Tibial nerve (tissue), 4 donors: ENCODE results near the gene TRMT61A. TPM values are rescaled to one million over a fixed set of nuclear protein-coding genes. Genes with fewer than 3 reads are reported as not detected.
A peak's percentile ranks its signal among the peaks of the same experiment; 100 is the strongest.

Source experiments
- DNase-seq, 2 donors: peaks; one replicate each; pipeline ENCODE4 v3.0.0-alpha.2; 2019; ENCODE audit warnings: low spot score in 2 of 2
- H3K27ac ChIP-seq, 4 donors: fragments of 200-600 bp; sonication (generic) in 3 of 4; one replicate each; pipeline ENCODE4 v1.5.1; 2017 to 2019; ENCODE audit warnings: mild to moderate bottlenecking in 1 of 4
- H3K27me3 ChIP-seq, 2 donors: fragments of 200-600 bp; sonication (generic) in 1 of 2; one replicate each; pipeline versions ENCODE4 v1.5.1 to v1.6.0; 2017 to 2019
- H3K36me3 ChIP-seq, 3 donors: fragments of 200-600 bp; sonication (generic); one replicate each; pipeline ENCODE4 v1.5.1; 2018 to 2019
- H3K4me1 ChIP-seq, 4 donors: fragments of 200-600 bp; sonication (generic) in 3 of 4; one replicate each; pipeline ENCODE4 v1.5.1; 2017 to 2019
- H3K4me3 ChIP-seq, 4 donors: fragments of 200-600 bp; sonication (generic) in 3 of 4; one replicate each; pipeline ENCODE4 v1.5.1; 2017 to 2019; ENCODE audit warnings: mild to moderate bottlenecking in 1 of 4, moderate library complexity in 1 of 4
- H3K9me3 ChIP-seq, 4 donors: fragments of 200-600 bp; sonication (generic) in 3 of 4; one replicate each; pipeline ENCODE4 v1.5.1; 2017 to 2019
- EP300 ChIP-seq, 2 donors: sonication (generic); formaldehyde crosslinking; IDR thresholded peaks; one replicate each; pipeline ENCODE4 v1.6.1; 2017; ENCODE audit warnings: antibody characterized with exemption in 2 of 2, mild to moderate bottlenecking in 1 of 2
- POLR2A ChIP-seq, 2 donors: fragments of 450-650 bp; IDR thresholded peaks; one replicate each; pipeline ENCODE4 v1.6.1; 2017; ENCODE audit warnings: antibody characterized with exemption in 2 of 2, mild to moderate bottlenecking in 2 of 2, moderate library complexity in 2 of 2
- WGBS, 2 donors: methylation state at CpG; one replicate each; pipeline ENCODE4 v1.1.5; 2018; 5-methylcytosine and 5-hydroxymethylcytosine counted together
- total RNA-seq, 4 donors: library from RNA; depleted of rRNA; stranded (reverse); fragments of >200 nt; gene quantifications; one replicate each; pipeline ENCODE4 v1.1.0, GENCODE V29; 2016
- TF ChIP-seq, protein P1 (sequence below), 5 experiments: fragments of 200-600 bp in 3 of 5; fragments of 450-650 bp in 2 of 5; sonication (generic) in 3 of 5; IDR thresholded peaks; one replicate each; pipeline ENCODE4 v1.5.1; 2016 to 2019; ENCODE audit warnings: antibody characterized with exemption in 5 of 5, mild to moderate bottlenecking in 3 of 5, moderate library complexity in 2 of 5

TRMT61A gene
- total RNA-seq, 4 donors from 2014 or later = 17.9 to 32.4 (median 22.4) TPM

DNA sequence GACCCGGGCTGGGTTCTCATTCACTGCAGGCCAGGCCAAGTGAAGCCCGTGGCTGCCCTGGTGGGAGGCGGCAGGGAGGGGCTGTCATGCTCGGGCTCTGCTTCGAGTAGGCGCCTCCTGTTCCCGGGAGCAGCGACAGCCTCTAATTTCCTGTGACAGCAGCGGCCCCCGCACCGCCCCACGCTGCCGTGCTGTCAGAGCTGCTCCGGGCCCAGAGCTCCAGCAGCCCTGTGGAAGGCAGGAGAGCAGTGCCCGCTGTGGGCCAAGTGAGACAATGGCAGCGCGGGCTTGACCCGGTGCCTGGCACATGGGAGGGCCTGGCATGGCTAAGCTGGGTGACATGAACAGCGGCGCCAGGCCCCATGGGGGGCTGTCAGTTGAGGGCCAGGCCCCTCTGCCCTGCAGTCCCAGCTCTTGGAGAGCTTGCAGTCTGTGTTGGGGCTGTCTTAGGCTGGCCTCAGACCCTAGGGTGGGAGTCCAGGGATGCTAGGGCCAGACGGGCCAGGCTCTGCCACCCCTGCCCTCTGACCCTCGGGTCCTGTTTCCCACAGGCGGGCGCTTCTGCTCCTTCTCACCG, 5.1 kb downstream of the TRMT61A start:
- Histone ChIP-seq H3K27me3 (no peaks in the 10 kb centered on the region), H3K4me3 (no peak overlapping the region), H3K4me1 (peaks cover 0 to 68% (median 25%) of the 10 kb centered on the region in 4 donors), H3K27ac (peak overlapping the region in 2 of 4 donors; percentile 44 to 53), H3K9me3 (no peaks in the 10 kb centered on the region), H3K36me3 (peaks cover 0 to 65% (median 0%) of the 10 kb centered on the region in 3 donors)
- no peak for DNase-seq
- 85 to 97% methylated on average over 10 to 16 of the region's 25 CpGs for WGBS, 2 donors
- TF ChIP-seq, protein P1, sequence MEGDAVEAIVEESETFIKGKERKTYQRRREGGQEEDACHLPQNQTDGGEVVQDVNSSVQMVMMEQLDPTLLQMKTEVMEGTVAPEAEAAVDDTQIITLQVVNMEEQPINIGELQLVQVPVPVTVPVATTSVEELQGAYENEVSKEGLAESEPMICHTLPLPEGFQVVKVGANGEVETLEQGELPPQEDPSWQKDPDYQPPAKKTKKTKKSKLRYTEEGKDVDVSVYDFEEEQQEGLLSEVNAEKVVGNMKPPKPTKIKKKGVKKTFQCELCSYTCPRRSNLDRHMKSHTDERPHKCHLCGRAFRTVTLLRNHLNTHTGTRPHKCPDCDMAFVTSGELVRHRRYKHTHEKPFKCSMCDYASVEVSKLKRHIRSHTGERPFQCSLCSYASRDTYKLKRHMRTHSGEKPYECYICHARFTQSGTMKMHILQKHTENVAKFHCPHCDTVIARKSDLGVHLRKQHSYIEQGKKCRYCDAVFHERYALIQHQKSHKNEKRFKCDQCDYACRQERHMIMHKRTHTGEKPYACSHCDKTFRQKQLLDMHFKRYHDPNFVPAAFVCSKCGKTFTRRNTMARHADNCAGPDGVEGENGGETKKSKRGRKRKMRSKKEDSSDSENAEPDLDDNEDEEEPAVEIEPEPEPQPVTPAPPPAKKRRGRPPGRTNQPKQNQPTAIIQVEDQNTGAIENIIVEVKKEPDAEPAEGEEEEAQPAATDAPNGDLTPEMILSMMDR (IDR thresholded peaks at IDR 0.05) = no peak
- TF ChIP-seq POLR2A (IDR thresholded peaks at IDR 0.05) (no peak), EP300 (IDR thresholded peaks at IDR 0.05) (no peak)

DNA sequence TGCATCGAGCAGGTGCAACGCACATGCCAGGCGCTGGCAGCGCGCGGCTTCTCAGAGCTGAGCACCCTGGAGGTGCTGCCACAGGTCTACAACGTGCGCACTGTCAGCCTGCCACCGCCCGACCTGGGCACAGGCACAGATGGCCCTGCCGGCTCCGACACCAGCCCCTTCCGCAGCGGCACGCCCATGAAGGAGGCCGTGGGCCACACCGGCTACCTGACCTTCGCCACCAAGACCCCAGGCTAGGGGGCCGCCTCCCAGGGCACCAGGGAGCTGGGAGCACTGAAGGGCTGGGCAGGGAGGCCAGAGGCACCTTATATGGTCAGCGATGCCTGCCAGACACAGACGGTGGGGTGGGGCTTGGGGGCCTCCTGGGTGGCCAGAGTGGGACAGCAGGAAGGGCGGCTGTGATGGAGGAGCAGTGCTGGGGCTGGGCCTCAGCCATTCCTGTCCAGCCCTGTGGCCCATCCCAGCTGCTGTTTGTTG, 5.6 kb downstream of the TRMT61A start:
- peak overlapping the region in 2 of 4 donors; percentile 9 to 53 for H3K27ac ChIP-seq
- TF ChIP-seq EP300 (IDR thresholded peaks at IDR 0.05) (no peak), POLR2A (IDR thresholded peaks at IDR 0.05) (no peak)
- TF ChIP-seq, protein P1 (IDR thresholded peaks at IDR 0.05) = no peak
- WGBS, 2 donors = 84 to 86% methylated on average over 12 to 21 of the region's 22 CpGs
- DNase-seq = no peak
- no peaks in the 10 kb centered on the region for H3K9me3 ChIP-seq
- H3K27me3 ChIP-seq = no peaks in the 10 kb centered on the region
- H3K4me1 ChIP-seq = peaks cover 0 to 69% (median 26%) of the 10 kb centered on the region in 4 donors
- H3K4me3 ChIP-seq = no peak overlapping the region
- peaks cover 0 to 65% (median 0%) of the 10 kb centered on the region in 3 donors for H3K36me3 ChIP-seq

DNA sequence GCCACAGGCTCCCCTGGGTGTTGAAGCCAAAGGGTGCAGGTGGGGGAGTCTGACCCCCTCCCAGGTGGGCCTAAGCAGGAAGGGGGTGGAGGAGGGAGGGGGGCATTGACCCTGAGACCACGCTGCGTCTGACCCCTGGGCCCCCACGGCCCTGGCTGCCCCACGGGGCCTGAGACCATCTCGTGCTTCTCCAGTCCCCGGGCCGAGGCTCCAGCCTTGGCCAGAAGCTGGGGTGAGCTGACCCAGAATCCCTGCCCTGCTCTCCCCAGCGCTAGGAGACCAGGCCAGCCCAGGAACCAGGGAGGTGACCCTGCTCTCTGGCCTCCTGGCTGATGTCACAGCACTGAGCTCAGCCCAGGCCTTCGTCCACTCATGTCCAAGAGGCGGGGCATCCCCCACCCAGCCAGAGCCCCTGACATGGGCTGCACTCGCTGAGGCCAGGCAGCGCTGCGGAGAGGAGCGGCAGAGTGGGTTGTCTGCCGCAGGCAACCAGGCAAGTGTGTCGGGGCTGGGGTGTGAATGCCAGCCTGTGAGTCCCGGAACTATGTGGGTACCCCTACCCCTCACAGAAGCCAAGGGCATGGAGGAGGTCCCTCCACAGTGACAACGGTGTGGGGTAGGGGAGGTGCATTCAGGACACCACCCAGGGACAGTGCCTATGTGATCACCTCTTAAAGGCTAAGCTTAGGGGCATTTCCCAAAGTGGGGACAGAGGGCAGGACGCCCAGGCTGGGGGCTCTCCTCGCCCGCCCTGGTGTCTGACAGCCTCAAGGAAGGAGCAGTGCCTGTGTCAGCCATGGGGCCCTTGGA, 6.3 kb downstream of the TRMT61A start:
- TF ChIP-seq, protein P1 (IDR thresholded peaks at IDR 0.05) = no peak
- TF ChIP-seq POLR2A (IDR thresholded peaks at IDR 0.05) = no peak
- no peak for TF ChIP-seq EP300 (IDR thresholded peaks at IDR 0.05)
- Histone ChIP-seq H3K4me1 (peaks cover under 1 to 69% (median 25%) of the 10 kb centered on the region in 4 donors), H3K9me3 (no peaks in the 10 kb centered on the region), H3K27ac (peak overlapping the region in 3 of 4 donors; percentile 9 to 70 (median 53)), H3K36me3 (peaks cover 0 to 65% (median 0%) of the 10 kb centered on the region in 3 donors), H3K4me3 (no peak overlapping the region), H3K27me3 (no peaks in the 10 kb centered on the region)
- WGBS, 2 donors = 58 to 74% methylated on average over 13 to 14 of the region's 21 CpGs
- no peak for DNase-seq

DNA sequence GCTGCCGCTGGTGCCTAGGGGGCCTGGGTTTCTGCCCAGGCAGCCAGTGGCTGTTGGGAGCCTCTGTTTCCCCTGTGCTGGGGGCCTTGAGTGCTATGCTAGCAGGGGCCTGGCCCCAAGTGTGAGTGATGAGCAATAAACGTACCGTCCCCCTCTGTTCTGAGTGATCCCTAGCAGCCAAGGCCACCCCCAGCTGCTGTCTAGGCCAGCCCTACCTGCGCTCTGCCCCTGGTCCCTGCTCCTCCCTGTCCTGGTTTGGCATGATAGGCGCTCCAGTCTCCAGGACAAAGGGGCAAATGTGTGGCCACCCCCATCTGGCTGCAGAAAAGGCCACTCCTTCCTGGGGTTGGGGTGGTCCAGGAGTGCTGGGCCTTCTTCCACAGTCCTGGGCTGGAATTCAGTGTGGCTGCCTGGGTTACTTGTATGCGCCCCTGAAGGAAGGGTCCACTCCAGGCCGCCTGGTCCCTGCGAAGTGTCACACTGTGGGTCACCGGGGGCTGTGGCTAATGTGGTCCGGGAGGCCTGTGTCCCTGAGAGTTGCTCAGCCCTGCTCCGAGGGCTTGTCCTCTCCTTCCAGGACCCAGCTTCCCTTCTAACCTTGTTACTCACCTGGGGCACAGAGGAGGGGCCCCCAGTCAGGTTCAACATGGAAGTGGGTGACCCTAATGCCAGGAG, 7.0 kb downstream of the TRMT61A start:
- no peak for DNase-seq
- Histone ChIP-seq H3K36me3 (peaks cover 0 to 58% (median 0%) of the 10 kb centered on the region in 3 donors), H3K4me1 (peaks cover 3 to 69% (median 28%) of the 10 kb centered on the region in 4 donors), H3K27me3 (no peaks in the 10 kb centered on the region), H3K9me3 (no peaks in the 10 kb centered on the region), H3K4me3 (no peak overlapping the region), H3K27ac (peak overlapping the region in 3 of 4 donors; percentile 9 to 70 (median 53))
- TF ChIP-seq, protein P1 (IDR thresholded peaks at IDR 0.05) = no peak
- TF ChIP-seq POLR2A (IDR thresholded peaks at IDR 0.05) (no peak), EP300 (IDR thresholded peaks at IDR 0.05) (no peak)
- WGBS, 2 donors = 80 to 100% methylated on average over 1 to 11 of the region's 11 CpGs
